Gastrocnemius medialis (tissue), 4 donors: ENCODE measurements around the gene VPS35L.

Source experiments
- POLR2A ChIP-seq, 2 donors: fragments of 450-650 bp; IDR thresholded peaks; one replicate each; pipeline ENCODE4 v1.6.1; 2017; ENCODE audit warnings: antibody characterized with exemption in 2 of 2, mild to moderate bottlenecking in 2 of 2, moderate library complexity in 2 of 2
- TF ChIP-seq, protein P1 (sequence below), 5 experiments: fragments of 450-650 bp in 3 of 5; fragments of 200-600 bp in 2 of 5; sonication (generic) in 2 of 5; IDR thresholded peaks in 4 of 5; conservative IDR thresholded peaks in 1 of 5; 1 replicate in 4 of 5; 2 replicates in 1 of 5; pipeline ENCODE4 v1.5.1; 2016 to 2019; ENCODE audit warnings: antibody characterized with exemption in 5 of 5, mild to moderate bottlenecking in 3 of 5, moderate library complexity in 3 of 5

DNA sequence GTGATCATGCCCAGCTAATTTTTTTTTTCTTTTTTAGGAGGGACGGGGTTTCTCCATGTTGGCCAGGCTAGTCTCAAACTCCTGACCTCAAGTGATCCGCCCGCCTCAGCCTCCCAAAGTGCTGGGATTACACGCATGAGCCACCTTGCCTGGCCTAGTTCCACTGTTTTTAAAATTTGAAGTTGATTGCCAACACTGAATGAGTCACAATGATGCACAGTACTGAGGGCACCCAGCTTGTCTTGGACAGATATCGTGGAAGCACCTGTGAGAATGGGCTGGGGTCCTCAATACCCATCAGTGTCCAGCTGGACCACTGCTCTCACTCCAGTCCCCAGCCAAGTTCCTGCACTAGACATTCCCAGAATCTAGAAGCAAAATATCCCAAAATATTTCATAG is 160.1 kb downstream of the VPS35L start:
- TF ChIP-seq, protein P1, sequence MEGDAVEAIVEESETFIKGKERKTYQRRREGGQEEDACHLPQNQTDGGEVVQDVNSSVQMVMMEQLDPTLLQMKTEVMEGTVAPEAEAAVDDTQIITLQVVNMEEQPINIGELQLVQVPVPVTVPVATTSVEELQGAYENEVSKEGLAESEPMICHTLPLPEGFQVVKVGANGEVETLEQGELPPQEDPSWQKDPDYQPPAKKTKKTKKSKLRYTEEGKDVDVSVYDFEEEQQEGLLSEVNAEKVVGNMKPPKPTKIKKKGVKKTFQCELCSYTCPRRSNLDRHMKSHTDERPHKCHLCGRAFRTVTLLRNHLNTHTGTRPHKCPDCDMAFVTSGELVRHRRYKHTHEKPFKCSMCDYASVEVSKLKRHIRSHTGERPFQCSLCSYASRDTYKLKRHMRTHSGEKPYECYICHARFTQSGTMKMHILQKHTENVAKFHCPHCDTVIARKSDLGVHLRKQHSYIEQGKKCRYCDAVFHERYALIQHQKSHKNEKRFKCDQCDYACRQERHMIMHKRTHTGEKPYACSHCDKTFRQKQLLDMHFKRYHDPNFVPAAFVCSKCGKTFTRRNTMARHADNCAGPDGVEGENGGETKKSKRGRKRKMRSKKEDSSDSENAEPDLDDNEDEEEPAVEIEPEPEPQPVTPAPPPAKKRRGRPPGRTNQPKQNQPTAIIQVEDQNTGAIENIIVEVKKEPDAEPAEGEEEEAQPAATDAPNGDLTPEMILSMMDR (IDR thresholded peaks at IDR 0.05 in 4 of 5, conservative IDR thresholded peaks at IDR 0.05 in 1 of 5) = no peak
- no peak for TF ChIP-seq POLR2A (IDR thresholded peaks at IDR 0.05)
